ENCODE measurements around the gene FAM50A. TPM values are rescaled to one million over a fixed set of nuclear protein-coding genes. Genes with fewer than 3 reads are reported as not detected.
A peak's percentile ranks its signal among the peaks of the same experiment; 100 is the strongest.

Gene FAM50A
- total and polyA plus RNA-seq, 2 donors (not counting 1 experiment from before 2014, with no cell fraction given): 80.1 to 117 TPM

GRCh38 chrX:154437971-154438893 is 5.7 kb upstream of the FAM50A start:
- Histone ChIP-seq H3K36me3 (ENCODE audit: control insufficient read depth, insufficient read depth, low read length) (peaks cover 16% of the 10 kb centered on the region), H2AFZ (ENCODE audit: low read length) (no peak overlapping the region), H3K4me1 (ENCODE audit: control insufficient read depth, extremely low read depth, insufficient read depth, low read length) (no peaks in the 10 kb centered on the region), H3K27ac (ENCODE audit: insufficient read depth, low read length) (peak overlapping the region; percentile 17), H3K79me2 (ENCODE audit: control insufficient read depth, insufficient read depth, low read length) (peaks cover 41% of the 10 kb centered on the region), H3K9me3 (ENCODE audit: control insufficient read depth, insufficient read depth, low read depth, low read length) (no peaks in the 10 kb centered on the region), H3K4me2 (ENCODE audit: extremely low read depth, insufficient read depth, low read length) (peak overlapping the region; percentile 62), H3K4me3 (replicated peaks in 1 of 4; ENCODE audit: control extremely low read depth in 1 of 4, insufficient read depth in 1 of 4, low read depth in 3 of 4, low read length in 4 of 4) (peak overlapping the region; percentile 39 to 80 (median 68)), H4K20me1 (ENCODE audit: control insufficient read depth, extremely low read depth, insufficient read depth, low read length) (no peaks in the 10 kb centered on the region), H3K9ac (ENCODE audit: insufficient read depth, low read length) (peak overlapping the region; percentile 46), H3K27me3 (ENCODE audit: control insufficient read depth, insufficient read depth, low read length) (no peaks in the 10 kb centered on the region)
- no peak for DNase-seq (ENCODE audit: low read depth in 2 of 2)
- TF ChIP-seq EZH2 (IDR thresholded peaks at IDR 0.05; ENCODE audit: low read length, missing control alignments): no peak
- TF ChIP-seq CTCF (conservative IDR thresholded peaks at IDR 0.05 in 1 of 2, IDR thresholded peaks at IDR 0.05 in 1 of 2; ENCODE audit: low read depth in 1 of 2, low read length in 2 of 2): no peak

- no peak overlapping the region for H2AFZ ChIP-seq (ENCODE audit: low read length)
- H3K36me3 ChIP-seq (ENCODE audit: control insufficient read depth, insufficient read depth, low read length): peaks cover 13% of the 10 kb centered on the region
- H3K4me2 ChIP-seq (ENCODE audit: extremely low read depth, insufficient read depth, low read length): no peak overlapping the region
- peaks cover 46% of the 10 kb centered on the region for H3K79me2 ChIP-seq (ENCODE audit: control insufficient read depth, insufficient read depth, low read length)
- no peak overlapping the region for H3K4me3 ChIP-seq (replicated peaks in 1 of 4; ENCODE audit: control extremely low read depth in 1 of 4, insufficient read depth in 1 of 4, low read depth in 3 of 4, low read length in 4 of 4)
- H3K27ac ChIP-seq (ENCODE audit: insufficient read depth, low read length): no peak overlapping the region
- no peak for TF ChIP-seq CTCF (conservative IDR thresholded peaks at IDR 0.05 in 1 of 2, IDR thresholded peaks at IDR 0.05 in 1 of 2; ENCODE audit: low read depth in 1 of 2, low read length in 2 of 2)
- no peak for TF ChIP-seq EZH2 (IDR thresholded peaks at IDR 0.05; ENCODE audit: low read length, missing control alignments)
- no peaks in the 10 kb centered on the region for H4K20me1 ChIP-seq (ENCODE audit: control insufficient read depth, extremely low read depth, insufficient read depth, low read length)
- H3K27me3 ChIP-seq (ENCODE audit: control insufficient read depth, insufficient read depth, low read length): no peaks in the 10 kb centered on the region
- DNase-seq (ENCODE audit: low read depth in 2 of 2): no peak
- no peaks in the 10 kb centered on the region for H3K9me3 ChIP-seq (ENCODE audit: control insufficient read depth, insufficient read depth, low read depth, low read length)
- H3K9ac ChIP-seq (ENCODE audit: insufficient read depth, low read length): no peak overlapping the region
- peaks cover 2% of the 10 kb centered on the region for H3K4me1 ChIP-seq (ENCODE audit: control insufficient read depth, extremely low read depth, insufficient read depth, low read length)
Measured at GRCh38 chrX:154439841-154440240, 4.1 kb upstream of the FAM50A start.

- Histone ChIP-seq H3K4me2 (ENCODE audit: extremely low read depth, insufficient read depth, low read length) (no peak overlapping the region), H2AFZ (ENCODE audit: low read length) (no peak overlapping the region), H3K79me2 (ENCODE audit: control insufficient read depth, insufficient read depth, low read length) (peaks cover 55% of the 10 kb centered on the region), H3K9ac (ENCODE audit: insufficient read depth, low read length) (no peak overlapping the region), H3K27me3 (ENCODE audit: control insufficient read depth, insufficient read depth, low read length) (no peaks in the 10 kb centered on the region), H3K9me3 (ENCODE audit: control insufficient read depth, insufficient read depth, low read depth, low read length) (no peaks in the 10 kb centered on the region), H3K4me1 (ENCODE audit: control insufficient read depth, extremely low read depth, insufficient read depth, low read length) (peaks cover 7% of the 10 kb centered on the region), H3K36me3 (ENCODE audit: control insufficient read depth, insufficient read depth, low read length) (peaks cover 13% of the 10 kb centered on the region), H3K27ac (ENCODE audit: insufficient read depth, low read length) (no peak overlapping the region), H3K4me3 (replicated peaks in 1 of 4; ENCODE audit: control extremely low read depth in 1 of 4, insufficient read depth in 1 of 4, low read depth in 3 of 4, low read length in 4 of 4) (no peak overlapping the region), H4K20me1 (ENCODE audit: control insufficient read depth, extremely low read depth, insufficient read depth, low read length) (no peaks in the 10 kb centered on the region)
- TF ChIP-seq CTCF (conservative IDR thresholded peaks at IDR 0.05 in 1 of 2, IDR thresholded peaks at IDR 0.05 in 1 of 2; ENCODE audit: low read depth in 1 of 2, low read length in 2 of 2) (no peak), EZH2 (IDR thresholded peaks at IDR 0.05; ENCODE audit: low read length, missing control alignments) (no peak)
- DNase-seq (ENCODE audit: low read depth in 2 of 2): no peak
Measured at GRCh38 chrX:154440623-154441357, 3.2 kb upstream of the FAM50A start.

Data from fibroblast of lung (primary cell).